IPS DF 4.7 (cell line): Measurements from ENCODE around the gene MDP1.
"Not testable (repeated sequence)": the region's sequence is repeated elsewhere in the genome, so short reads cannot be mapped to it uniquely, and the experiment has no call there.

ENCODE experiments used
- DNase-seq: peaks from one replicate; pipeline ENCODE4 v3.0.0-alpha.2; 2013; ENCODE audit warnings: low spot score; ENCODE audit errors: extremely low read depth

MDP1 gene

GRCh38 chr14:24202538-24202937 is 13.3 kb downstream of the MDP1 start:
- DNase-seq, result not testable (repeated sequence)

GRCh38 chr14:24198814-24199524 is 16.9 kb downstream of the MDP1 start:
- DNase-seq, result no peak

- DNase-seq, result no peak
Observed at GRCh38 chr14:24197056-24197450, 18.8 kb downstream of the MDP1 start.

- DNase-seq, result no peak
Observed at GRCh38 chr14:24196071-24197055, 19.5 kb downstream of the MDP1 start.

- DNase-seq, result no peak
Observed at GRCh38 chr14:24195186-24196070, 20.4 kb downstream of the MDP1 start, which contains the start of gene TM9SF1. TSS of gene TM9SF1 (minus strand) at chr14:24195441. CDS start at chr14:24195019, 422 bp downstream.

GRCh38 chr14:24194873-24195185 is 21.0 kb downstream of the MDP1 start:
- no peak for DNase-seq

GRCh38 chr14:24194186-24194872 is 21.5 kb downstream of the MDP1 start:
- DNase-seq, result no peak

- no peak for DNase-seq
Observed at GRCh38 chr14:24192933-24193332, 22.9 kb downstream of the MDP1 start.

GRCh38 chr14:24190416-24190815 is 25.4 kb downstream of the MDP1 start:
- DNase-seq, result no peak

GRCh38 chr14:24189460-24189859 is 26.4 kb downstream of the MDP1 start:
- DNase-seq, result no peak

- no peak for DNase-seq
Observed at GRCh38 chr14:24189059-24189375, 26.8 kb downstream of the MDP1 start.

- DNase-seq, result peak; percentile 94
Observed at GRCh38 chr14:24188251-24189058, 27.4 kb downstream of the MDP1 start, which contains the start of gene IPO4. TSS of gene IPO4 (minus strand) at chr14:24188816. CDS start at chr14:24188787, 29 bp downstream.

- no peak for DNase-seq
Observed at GRCh38 chr14:24187539-24187915, 28.3 kb downstream of the MDP1 start.

- no peak for DNase-seq
Observed at GRCh38 chr14:24186831-24187538, 28.9 kb downstream of the MDP1 start.

GRCh38 chr14:24185741-24186140 is 30.1 kb downstream of the MDP1 start:
- DNase-seq, result no peak

- no peak for DNase-seq
Observed at GRCh38 chr14:24185026-24185425, 30.8 kb downstream of the MDP1 start.

GRCh38 chr14:24184104-24184970 is 31.5 kb downstream of the MDP1 start:
- DNase-seq, result no peak

GRCh38 chr14:24183014-24183481 is 32.8 kb downstream of the MDP1 start:
- DNase-seq, result no peak
